ENCODE results near the gene PTPRG. TPM values are rescaled to one million over a fixed set of nuclear protein-coding genes. Genes with fewer than 3 reads are reported as not detected.

The PTPRG gene
- total RNA-seq, 1 experiment from 2014 or later = 0.74 TPM

DNA sequence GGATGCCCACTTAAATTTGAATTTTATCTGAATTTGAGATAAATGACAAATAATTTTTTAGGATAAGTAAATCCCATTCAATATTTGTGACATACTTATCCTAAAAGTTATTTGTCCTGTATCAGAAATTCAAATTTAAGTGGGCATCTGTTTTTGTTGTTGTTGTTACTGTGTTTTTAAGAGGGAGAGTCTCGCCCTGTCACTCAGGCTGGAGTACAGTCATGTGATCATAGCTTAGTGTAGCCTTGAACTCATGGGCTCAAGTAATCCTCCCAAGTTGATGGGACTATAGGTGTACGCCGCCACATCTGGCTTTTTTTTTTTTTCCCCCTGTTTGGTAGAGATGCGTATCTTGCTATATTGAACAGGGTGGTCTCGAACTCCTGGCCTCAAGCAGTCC lies 283.0 kb downstream of the PTPRG start:
- no TSS peak for BruUV-seq (replicated peaks)
- ChIA-PET CTCF (no interaction called here), POLR2A (no interaction called here)
- Histone ChIP-seq H3K4me3 (ENCODE audit: low read depth in 2 of 2, low read length in 2 of 2) (no peak overlapping the region), H3K9me3 (ENCODE audit: control insufficient read depth, insufficient read depth, low read depth, low read length) (no peaks in the 10 kb centered on the region), H3K27ac (ENCODE audit: low read length) (no peak overlapping the region), H3K36me3 (ENCODE audit: control insufficient read depth, insufficient read depth, low read length) (no peaks in the 10 kb centered on the region), H3K27me3 (ENCODE audit: control insufficient read depth, insufficient read depth, low read length) (no peaks in the 10 kb centered on the region), H3K4me1 (ENCODE audit: control insufficient read depth, insufficient read depth, low read length) (no peaks in the 10 kb centered on the region)
- DNase-seq (ENCODE audit: low read depth, low spot score) (no peak), ATAC-seq (no peak)
- TF ChIP-seq POLR2AphosphoS5 (IDR thresholded peaks at IDR 0.05; ENCODE audit: low read depth, low read length) (no peak), TCF7L2 (IDR thresholded peaks at IDR 0.05; ENCODE audit: low read depth, low read length) (no peak)
- TF ChIP-seq, protein P1, sequence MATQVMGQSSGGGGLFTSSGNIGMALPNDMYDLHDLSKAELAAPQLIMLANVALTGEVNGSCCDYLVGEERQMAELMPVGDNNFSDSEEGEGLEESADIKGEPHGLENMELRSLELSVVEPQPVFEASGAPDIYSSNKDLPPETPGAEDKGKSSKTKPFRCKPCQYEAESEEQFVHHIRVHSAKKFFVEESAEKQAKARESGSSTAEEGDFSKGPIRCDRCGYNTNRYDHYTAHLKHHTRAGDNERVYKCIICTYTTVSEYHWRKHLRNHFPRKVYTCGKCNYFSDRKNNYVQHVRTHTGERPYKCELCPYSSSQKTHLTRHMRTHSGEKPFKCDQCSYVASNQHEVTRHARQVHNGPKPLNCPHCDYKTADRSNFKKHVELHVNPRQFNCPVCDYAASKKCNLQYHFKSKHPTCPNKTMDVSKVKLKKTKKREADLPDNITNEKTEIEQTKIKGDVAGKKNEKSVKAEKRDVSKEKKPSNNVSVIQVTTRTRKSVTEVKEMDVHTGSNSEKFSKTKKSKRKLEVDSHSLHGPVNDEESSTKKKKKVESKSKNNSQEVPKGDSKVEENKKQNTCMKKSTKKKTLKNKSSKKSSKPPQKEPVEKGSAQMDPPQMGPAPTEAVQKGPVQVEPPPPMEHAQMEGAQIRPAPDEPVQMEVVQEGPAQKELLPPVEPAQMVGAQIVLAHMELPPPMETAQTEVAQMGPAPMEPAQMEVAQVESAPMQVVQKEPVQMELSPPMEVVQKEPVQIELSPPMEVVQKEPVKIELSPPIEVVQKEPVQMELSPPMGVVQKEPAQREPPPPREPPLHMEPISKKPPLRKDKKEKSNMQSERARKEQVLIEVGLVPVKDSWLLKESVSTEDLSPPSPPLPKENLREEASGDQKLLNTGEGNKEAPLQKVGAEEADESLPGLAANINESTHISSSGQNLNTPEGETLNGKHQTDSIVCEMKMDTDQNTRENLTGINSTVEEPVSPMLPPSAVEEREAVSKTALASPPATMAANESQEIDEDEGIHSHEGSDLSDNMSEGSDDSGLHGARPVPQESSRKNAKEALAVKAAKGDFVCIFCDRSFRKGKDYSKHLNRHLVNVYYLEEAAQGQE (IDR thresholded peaks at IDR 0.05; ENCODE audit: insufficient read depth in 1 of 2, low read depth in 2 of 2, low read length in 1 of 2) = no peak
- intact Hi-C loops (cut with micrococcal nuclease; ENCODE audit: unreplicated experiment) (no loop called here), in situ Hi-C loops (cut with HindIII; ENCODE audit: low pct_unique_long_range_greater_than_20kb, low sequenced_read_pairs) (no loop called here)

DNA sequence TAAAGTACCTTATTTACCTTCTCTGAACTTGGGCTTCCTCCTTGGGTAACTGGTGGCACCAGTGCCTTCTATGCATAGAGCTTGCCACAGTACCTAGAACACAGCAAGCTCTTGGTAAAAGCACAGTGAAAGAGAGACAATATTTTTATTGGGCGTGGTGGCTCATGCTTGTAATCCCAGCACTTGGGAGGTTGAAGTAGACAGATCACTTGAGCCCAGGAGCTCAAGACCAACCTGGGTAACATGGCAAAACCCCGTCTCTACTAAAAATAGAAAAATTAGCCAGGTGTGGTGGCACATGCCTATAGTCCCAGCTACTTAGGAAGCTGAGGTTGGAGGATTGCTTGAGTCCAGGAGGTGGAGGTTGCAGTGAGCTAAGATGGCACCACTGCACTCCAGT lies 285.1 kb downstream of the PTPRG start:
- intact Hi-C loops (cut with micrococcal nuclease; ENCODE audit: unreplicated experiment) = no loop called here
- Histone ChIP-seq H3K36me3 (ENCODE audit: control insufficient read depth, insufficient read depth, low read length) (no peaks in the 10 kb centered on the region), H3K27ac (ENCODE audit: low read length) (no peak overlapping the region), H3K9me3 (ENCODE audit: control insufficient read depth, insufficient read depth, low read depth, low read length) (no peaks in the 10 kb centered on the region), H3K4me1 (ENCODE audit: control insufficient read depth, insufficient read depth, low read length) (no peaks in the 10 kb centered on the region), H3K27me3 (ENCODE audit: control insufficient read depth, insufficient read depth, low read length) (no peaks in the 10 kb centered on the region), H3K4me3 (ENCODE audit: low read depth in 2 of 2, low read length in 2 of 2) (no peak overlapping the region)
- DNase-seq (ENCODE audit: low read depth, low spot score) (no peak), ATAC-seq (no peak)
- ChIA-PET CTCF (no interaction called here), POLR2A (no interaction called here)
- TF ChIP-seq, protein P1 (IDR thresholded peaks at IDR 0.05; ENCODE audit: insufficient read depth in 1 of 2, low read depth in 2 of 2, low read length in 1 of 2) = no peak
- in situ Hi-C loops (cut with HindIII; ENCODE audit: low pct_unique_long_range_greater_than_20kb, low sequenced_read_pairs) = no loop called here
- no TSS peak for BruUV-seq (replicated peaks)

DNA sequence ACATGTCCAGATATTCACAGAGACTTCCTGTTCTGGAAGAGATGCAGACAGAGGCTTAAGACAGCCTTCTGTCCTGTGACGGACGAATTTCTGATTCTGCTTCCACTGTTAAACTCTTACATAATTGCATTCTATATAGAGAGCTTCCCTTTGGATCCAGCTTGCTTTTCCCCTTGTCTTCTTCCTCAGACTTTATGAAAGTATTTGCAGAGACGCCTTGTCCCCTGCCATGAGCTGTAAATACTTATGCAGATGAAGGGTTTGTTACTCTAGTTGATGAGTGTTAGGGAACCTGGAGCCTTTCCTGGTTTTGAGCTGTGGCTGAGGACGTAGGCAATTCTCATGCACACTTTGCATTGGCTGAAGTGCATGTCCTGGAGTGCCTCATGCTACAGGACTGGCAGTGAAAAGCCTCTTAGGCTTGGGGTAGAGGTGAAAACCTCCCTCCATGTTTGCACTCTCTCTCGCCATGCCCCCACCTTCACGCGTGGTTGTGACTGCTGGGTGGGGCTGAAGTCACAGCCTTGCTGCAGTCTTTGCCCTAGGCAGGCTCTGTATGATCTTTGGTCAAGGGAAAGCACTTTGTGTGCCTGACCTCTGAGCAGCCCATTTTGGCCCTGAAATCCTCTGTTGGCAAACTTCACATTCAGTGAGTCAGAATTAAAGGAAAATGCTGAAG lies 286.6 kb downstream of the PTPRG start:
- ATAC-seq (no peak), DNase-seq (ENCODE audit: low read depth, low spot score) (no peak)
- Histone ChIP-seq H3K4me3 (ENCODE audit: low read depth in 2 of 2, low read length in 2 of 2) (no peak overlapping the region), H3K9me3 (ENCODE audit: control insufficient read depth, insufficient read depth, low read depth, low read length) (no peaks in the 10 kb centered on the region), H3K27me3 (ENCODE audit: control insufficient read depth, insufficient read depth, low read length) (no peaks in the 10 kb centered on the region), H3K4me1 (ENCODE audit: control insufficient read depth, insufficient read depth, low read length) (no peaks in the 10 kb centered on the region), H3K36me3 (ENCODE audit: control insufficient read depth, insufficient read depth, low read length) (no peaks in the 10 kb centered on the region), H3K27ac (ENCODE audit: low read length) (no peak overlapping the region)
- in situ Hi-C loops (cut with HindIII; ENCODE audit: low pct_unique_long_range_greater_than_20kb, low sequenced_read_pairs) (no loop called here), intact Hi-C loops (cut with micrococcal nuclease; ENCODE audit: unreplicated experiment) (no loop called here)
- CTCF ChIA-PET = no interaction called here
- no TSS peak for BruUV-seq (replicated peaks)
- POLR2A ChIA-PET = no interaction called here
- TF ChIP-seq POLR2AphosphoS5 (IDR thresholded peaks at IDR 0.05; ENCODE audit: low read depth, low read length) (no peak), TCF7L2 (IDR thresholded peaks at IDR 0.05; ENCODE audit: low read depth, low read length) (no peak), SIN3A (IDR thresholded peaks at IDR 0.05; ENCODE audit: borderline replicate concordance, insufficient read depth, low read depth, low read length) (no peak)
- TF ChIP-seq, protein P1 (IDR thresholded peaks at IDR 0.05; ENCODE audit: insufficient read depth in 1 of 2, low read depth in 2 of 2, low read length in 1 of 2) = no peak
- TF ChIP-seq, protein P2, sequence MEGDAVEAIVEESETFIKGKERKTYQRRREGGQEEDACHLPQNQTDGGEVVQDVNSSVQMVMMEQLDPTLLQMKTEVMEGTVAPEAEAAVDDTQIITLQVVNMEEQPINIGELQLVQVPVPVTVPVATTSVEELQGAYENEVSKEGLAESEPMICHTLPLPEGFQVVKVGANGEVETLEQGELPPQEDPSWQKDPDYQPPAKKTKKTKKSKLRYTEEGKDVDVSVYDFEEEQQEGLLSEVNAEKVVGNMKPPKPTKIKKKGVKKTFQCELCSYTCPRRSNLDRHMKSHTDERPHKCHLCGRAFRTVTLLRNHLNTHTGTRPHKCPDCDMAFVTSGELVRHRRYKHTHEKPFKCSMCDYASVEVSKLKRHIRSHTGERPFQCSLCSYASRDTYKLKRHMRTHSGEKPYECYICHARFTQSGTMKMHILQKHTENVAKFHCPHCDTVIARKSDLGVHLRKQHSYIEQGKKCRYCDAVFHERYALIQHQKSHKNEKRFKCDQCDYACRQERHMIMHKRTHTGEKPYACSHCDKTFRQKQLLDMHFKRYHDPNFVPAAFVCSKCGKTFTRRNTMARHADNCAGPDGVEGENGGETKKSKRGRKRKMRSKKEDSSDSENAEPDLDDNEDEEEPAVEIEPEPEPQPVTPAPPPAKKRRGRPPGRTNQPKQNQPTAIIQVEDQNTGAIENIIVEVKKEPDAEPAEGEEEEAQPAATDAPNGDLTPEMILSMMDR (IDR thresholded peaks at IDR 0.05) = no peak

All from Panc1 (cell line).